Panc1 (cell line): ENCODE data around the gene NFS1. TPM values are rescaled to one million over a fixed set of nuclear protein-coding genes. Genes with fewer than 3 reads are reported as not detected.

Source experiments
- ATAC-seq: fragments of 200-7000 bp; cut with Tn5 transposase; 2 replicates; pipeline ENCODE4 v1.9.1; 2020; ENCODE audit warnings: mild to moderate bottlenecking, moderate library complexity
- BruUV-seq: library from RNA; stranded (reverse); fragments of 400-500 nt; replicated peaks from 2 replicates; lab custom pipeline; 2021; lab: Mats Ljungman, UMichigan
- CTCF ChIA-PET: fragments of 300-600 bp; sonication (Branson Sonifier 250); formaldehyde crosslinking; loops from one replicate; lab custom pipeline; 2022; ENCODE audit warnings: antibody characterized with exemption; lab: Charles Lee
- POLR2A ChIA-PET: fragments of 300-600 bp; sonication (Branson Sonifier 250); formaldehyde crosslinking; loops from one replicate; lab custom pipeline; 2022; ENCODE audit warnings: antibody characterized with exemption; lab: Charles Lee
- DNase-seq: peaks from one replicate; pipeline ENCODE4 v3.0.0-alpha.2; 2010; ENCODE audit warnings: low read depth, low spot score
- H3K27ac ChIP-seq: 2 replicates; pipeline ENCODE4 v1.5.1; 2011; ENCODE audit warnings: mild to moderate bottlenecking, low read length, inconsistent platforms
- H3K27me3 ChIP-seq: fragments of 200-500 bp; sonication (Bioruptor generic); 2 replicates; pipeline ENCODE4 v1.6.0; 2014; ENCODE audit warnings: low read length, inconsistent platforms; ENCODE audit not compliant: control insufficient read depth, insufficient read depth
- H3K36me3 ChIP-seq: fragments of 200-500 bp; sonication (Bioruptor generic); 2 replicates; pipeline ENCODE4 v1.5.1; 2014; ENCODE audit warnings: inconsistent platforms, mild to moderate bottlenecking, low read length, moderate library complexity; ENCODE audit not compliant: control insufficient read depth, insufficient read depth
- H3K4me1 ChIP-seq: 2 replicates; pipeline ENCODE4 v1.5.1; 2011; ENCODE audit warnings: inconsistent platforms, mild to moderate bottlenecking, low read length, moderate library complexity; ENCODE audit not compliant: control insufficient read depth, insufficient read depth
- H3K4me3 ChIP-seq, 2 experiments: 2 replicates each; pipeline ENCODE4 v1.5.1; 2011 to 2012; ENCODE audit warnings: low read depth in 2 of 2, low read length in 2 of 2, mild to moderate bottlenecking in 2 of 2, inconsistent platforms in 1 of 2, moderate library complexity in 1 of 2
- H3K9me3 ChIP-seq: fragments of 200-500 bp; sonication (Bioruptor generic); 2 replicates; pipeline ENCODE4 v1.5.1; 2014; ENCODE audit warnings: low read depth, mild to moderate bottlenecking, inconsistent platforms, low read length, moderate library complexity; ENCODE audit not compliant: control insufficient read depth, insufficient read depth
- POLR2AphosphoS5 ChIP-seq: IDR thresholded peaks from 2 replicates; pipeline ENCODE4 v1.6.1; 2012; ENCODE audit warnings: mild to moderate bottlenecking, low read depth, low read length, moderate library complexity
- SIN3A ChIP-seq: IDR thresholded peaks from 2 replicates; pipeline ENCODE4 v1.6.1; 2012; ENCODE audit warnings: low read depth, mild to moderate bottlenecking, low read length, moderate library complexity, borderline replicate concordance; ENCODE audit not compliant: insufficient read depth
- TCF7L2 ChIP-seq: IDR thresholded peaks from 2 replicates; pipeline ENCODE4 v1.6.1; 2011; ENCODE audit warnings: mild to moderate bottlenecking, low read depth, low read length, inconsistent platforms
- in situ Hi-C: cut with HindIII; loops from 2 replicates; pipeline ENCODE4 v1.10.0; 2016; ENCODE audit warnings: low sequenced_read_pairs, low pct_unique_long_range_greater_than_20kb
- intact Hi-C: fragments of 100-400 bp; cut with micrococcal nuclease; formaldehyde crosslinking; loops from one replicate; pipeline ENCODE4 v1.10.0; 2022; ENCODE audit not compliant: unreplicated experiment
- total RNA-seq: library from RNA; stranded (reverse); gene quantifications from one replicate; pipeline ENCODE4 v1.2.1, GENCODE V29; 2021; ENCODE audit not compliant: unreplicated experiment
- TF ChIP-seq, protein P1 (sequence below), 2 experiments: IDR thresholded peaks; 2 replicates each; pipeline ENCODE4 v1.6.1; 2011 to 2012; ENCODE audit warnings: low read depth in 2 of 2, control low read depth in 1 of 2, low read length in 1 of 2, mild to moderate bottlenecking in 1 of 2, moderate library complexity in 1 of 2; ENCODE audit not compliant: insufficient read depth in 1 of 2
- TF ChIP-seq, protein P2 (sequence below): fragments of 450-650 bp; IDR thresholded peaks from 2 replicates; pipeline ENCODE4 v1.5.1; 2017; ENCODE audit warnings: mild to moderate bottlenecking

Gene NFS1
- total RNA-seq, 1 experiment from 2014 or later: 44.9 TPM

DNA sequence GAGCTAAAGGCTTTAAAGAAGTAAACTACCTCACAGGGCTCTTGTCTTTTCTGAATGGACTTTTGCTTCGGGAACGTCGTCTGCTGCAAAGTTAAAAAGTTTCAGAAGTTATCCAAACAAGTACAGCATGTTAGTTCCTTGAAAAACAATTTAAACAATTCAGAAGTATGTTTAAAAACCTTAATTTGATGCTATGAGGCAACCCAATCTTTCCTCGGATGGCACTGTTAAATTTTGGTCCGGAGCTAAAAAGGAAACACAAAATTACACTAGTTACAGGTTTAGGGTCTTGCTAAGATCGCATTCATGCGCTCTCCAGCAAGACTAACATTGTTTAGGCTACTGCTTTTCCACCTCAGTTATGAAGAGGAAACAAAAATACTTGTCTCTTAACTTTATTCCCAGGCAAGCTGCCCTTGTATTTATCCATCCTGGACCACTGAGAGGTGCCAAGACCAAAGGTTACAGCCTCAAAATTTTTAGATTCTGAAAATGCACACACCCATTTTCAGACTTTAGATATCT is 30.2 kb upstream of the NFS1 start:
- TF ChIP-seq SIN3A (no peak), POLR2AphosphoS5 (no peak), TCF7L2 (no peak)
- TF ChIP-seq, protein P1, sequence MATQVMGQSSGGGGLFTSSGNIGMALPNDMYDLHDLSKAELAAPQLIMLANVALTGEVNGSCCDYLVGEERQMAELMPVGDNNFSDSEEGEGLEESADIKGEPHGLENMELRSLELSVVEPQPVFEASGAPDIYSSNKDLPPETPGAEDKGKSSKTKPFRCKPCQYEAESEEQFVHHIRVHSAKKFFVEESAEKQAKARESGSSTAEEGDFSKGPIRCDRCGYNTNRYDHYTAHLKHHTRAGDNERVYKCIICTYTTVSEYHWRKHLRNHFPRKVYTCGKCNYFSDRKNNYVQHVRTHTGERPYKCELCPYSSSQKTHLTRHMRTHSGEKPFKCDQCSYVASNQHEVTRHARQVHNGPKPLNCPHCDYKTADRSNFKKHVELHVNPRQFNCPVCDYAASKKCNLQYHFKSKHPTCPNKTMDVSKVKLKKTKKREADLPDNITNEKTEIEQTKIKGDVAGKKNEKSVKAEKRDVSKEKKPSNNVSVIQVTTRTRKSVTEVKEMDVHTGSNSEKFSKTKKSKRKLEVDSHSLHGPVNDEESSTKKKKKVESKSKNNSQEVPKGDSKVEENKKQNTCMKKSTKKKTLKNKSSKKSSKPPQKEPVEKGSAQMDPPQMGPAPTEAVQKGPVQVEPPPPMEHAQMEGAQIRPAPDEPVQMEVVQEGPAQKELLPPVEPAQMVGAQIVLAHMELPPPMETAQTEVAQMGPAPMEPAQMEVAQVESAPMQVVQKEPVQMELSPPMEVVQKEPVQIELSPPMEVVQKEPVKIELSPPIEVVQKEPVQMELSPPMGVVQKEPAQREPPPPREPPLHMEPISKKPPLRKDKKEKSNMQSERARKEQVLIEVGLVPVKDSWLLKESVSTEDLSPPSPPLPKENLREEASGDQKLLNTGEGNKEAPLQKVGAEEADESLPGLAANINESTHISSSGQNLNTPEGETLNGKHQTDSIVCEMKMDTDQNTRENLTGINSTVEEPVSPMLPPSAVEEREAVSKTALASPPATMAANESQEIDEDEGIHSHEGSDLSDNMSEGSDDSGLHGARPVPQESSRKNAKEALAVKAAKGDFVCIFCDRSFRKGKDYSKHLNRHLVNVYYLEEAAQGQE (IDR thresholded peaks at IDR 0.05; ENCODE audit: insufficient read depth in 1 of 2, low read depth in 2 of 2, low read length in 1 of 2): no peak
- TF ChIP-seq, protein P2, sequence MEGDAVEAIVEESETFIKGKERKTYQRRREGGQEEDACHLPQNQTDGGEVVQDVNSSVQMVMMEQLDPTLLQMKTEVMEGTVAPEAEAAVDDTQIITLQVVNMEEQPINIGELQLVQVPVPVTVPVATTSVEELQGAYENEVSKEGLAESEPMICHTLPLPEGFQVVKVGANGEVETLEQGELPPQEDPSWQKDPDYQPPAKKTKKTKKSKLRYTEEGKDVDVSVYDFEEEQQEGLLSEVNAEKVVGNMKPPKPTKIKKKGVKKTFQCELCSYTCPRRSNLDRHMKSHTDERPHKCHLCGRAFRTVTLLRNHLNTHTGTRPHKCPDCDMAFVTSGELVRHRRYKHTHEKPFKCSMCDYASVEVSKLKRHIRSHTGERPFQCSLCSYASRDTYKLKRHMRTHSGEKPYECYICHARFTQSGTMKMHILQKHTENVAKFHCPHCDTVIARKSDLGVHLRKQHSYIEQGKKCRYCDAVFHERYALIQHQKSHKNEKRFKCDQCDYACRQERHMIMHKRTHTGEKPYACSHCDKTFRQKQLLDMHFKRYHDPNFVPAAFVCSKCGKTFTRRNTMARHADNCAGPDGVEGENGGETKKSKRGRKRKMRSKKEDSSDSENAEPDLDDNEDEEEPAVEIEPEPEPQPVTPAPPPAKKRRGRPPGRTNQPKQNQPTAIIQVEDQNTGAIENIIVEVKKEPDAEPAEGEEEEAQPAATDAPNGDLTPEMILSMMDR: no peak
- CTCF ChIA-PET: no interaction called here

DNA sequence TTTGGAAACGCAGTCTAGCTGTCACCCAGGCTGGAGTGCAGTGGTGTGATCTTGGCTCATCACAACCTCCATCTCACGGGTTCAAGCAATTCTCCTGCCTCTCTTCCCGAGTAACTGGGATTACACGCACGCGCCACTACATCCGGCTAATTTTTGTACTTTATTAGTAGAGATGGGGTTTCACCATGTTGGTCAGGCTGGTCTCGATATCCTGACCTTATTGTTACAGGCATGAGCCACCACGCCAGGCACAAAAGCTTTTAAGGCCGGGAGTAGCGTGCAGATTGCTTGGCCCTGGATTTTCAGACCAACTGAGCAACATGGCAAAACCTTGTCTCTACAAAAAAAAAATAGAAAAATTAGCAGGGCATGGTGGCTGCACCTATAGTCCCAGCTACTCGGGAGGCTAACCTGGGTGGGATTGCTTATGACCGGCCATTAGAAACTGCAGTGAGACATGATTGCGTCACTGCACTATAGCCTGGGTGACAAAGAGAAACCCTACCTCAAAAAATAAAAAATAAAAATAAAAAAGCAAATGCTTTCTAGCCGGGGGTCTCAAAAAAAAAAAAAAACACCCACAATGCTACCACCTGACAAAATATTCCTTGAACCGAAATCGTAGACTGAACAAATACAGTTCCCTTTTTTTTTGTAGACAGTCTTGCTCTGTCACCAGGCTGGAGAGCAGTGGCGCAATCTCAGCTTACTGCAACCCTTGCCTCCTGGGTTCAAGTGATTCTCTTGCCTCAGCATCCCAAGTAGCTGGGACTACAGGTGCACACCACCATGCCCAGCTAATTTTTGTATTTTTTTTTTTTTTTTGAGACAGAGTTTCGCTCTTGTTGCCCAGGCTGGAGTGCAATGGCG is 27.9 kb upstream of the NFS1 start:
- in situ Hi-C loops (no loop called here), intact Hi-C loops (no loop called here)
- ChIA-PET CTCF (no interaction called here), POLR2A (no interaction called here)
- Histone ChIP-seq H3K4me1 (no peaks in the 10 kb centered on the region), H3K27ac (no peak overlapping the region), H3K4me3 (no peak overlapping the region), H3K9me3 (no peaks in the 10 kb centered on the region), H3K27me3 (no peaks in the 10 kb centered on the region), H3K36me3 (peaks cover 67% of the 10 kb centered on the region)
- TF ChIP-seq, protein P1 (IDR thresholded peaks at IDR 0.05; ENCODE audit: insufficient read depth in 1 of 2, low read depth in 2 of 2, low read length in 1 of 2): no peak
- no peak for TF ChIP-seq TCF7L2
- TF ChIP-seq POLR2AphosphoS5: no peak
- TF ChIP-seq SIN3A: no peak
- TF ChIP-seq, protein P2: no peak
- no TSS peak for BruUV-seq
- ATAC-seq (no peak), DNase-seq (no peak)

More for the DNA sequence above, 30.2 kb upstream of the NFS1 start:
- Histone ChIP-seq H3K27ac (no peak overlapping the region), H3K36me3 (peaks cover 80% of the 10 kb centered on the region), H3K4me1 (0 out of 2 replicates have a peak, but pooled peaks cover 3% of the 10 kb centered on the region), H3K27me3 (no peaks in the 10 kb centered on the region), H3K4me3 (no peak overlapping the region), H3K9me3 (no peaks in the 10 kb centered on the region)
- in situ Hi-C loops: no loop called here
- no peak for DNase-seq
- ATAC-seq: no peak
- intact Hi-C loops: no loop called here
- POLR2A ChIA-PET: interaction anchor here (0.7 to 1.0 kb wide), 2 partner anchors 13 to 144 kb away, joined by 3 read pairs; partner anchors contain the start of gene RBM39
- BruUV-seq: no TSS peak
